Lower leg skin (tissue), 4 donors: ENCODE results near the gene TNFSF10. TPM values are rescaled to one million over a fixed set of nuclear protein-coding genes. Genes with fewer than 3 reads are reported as not detected.

Experiments used
- DNase-seq, 2 donors: peaks; one replicate each; pipeline ENCODE4 v3.0.0-alpha.2; 2019; ENCODE audit warnings: low spot score in 2 of 2
- H3K4me3 ChIP-seq: fragments of 200-600 bp; sonication (generic); 2 replicates; pipeline ENCODE4 v1.5.1; 2017; ENCODE audit warnings: mild to moderate bottlenecking, low read depth; ENCODE audit not compliant: poor library complexity, severe bottlenecking
- CTCF ChIP-seq, 3 donors: fragments of 450-650 bp; IDR thresholded peaks; one replicate each; pipeline ENCODE4 v1.5.1; 2016; ENCODE audit warnings: antibody characterized with exemption in 3 of 3, mild to moderate bottlenecking in 3 of 3, moderate library complexity in 2 of 3
- POLR2A ChIP-seq, 2 donors: fragments of 450-650 bp; IDR thresholded peaks; one replicate each; pipeline ENCODE4 v1.6.1; 2016 to 2017; ENCODE audit warnings: antibody characterized with exemption in 2 of 2, mild to moderate bottlenecking in 1 of 2, moderate library complexity in 1 of 2
- WGBS, 2 donors: methylation state at CpG; one replicate each; pipeline ENCODE4 v1.1.5; 2018; 5-methylcytosine and 5-hydroxymethylcytosine counted together
- intact Hi-C: fragments of 100-400 bp; cut with DNase I; formaldehyde crosslinking; loops from one replicate; pipeline ENCODE4 v1.15.0; 2023; ENCODE audit warnings: low total_unique reads
- total RNA-seq, 4 donors: library from RNA; depleted of rRNA; stranded (reverse); fragments of >200 nt; gene quantifications; one replicate each; pipeline ENCODE4 v1.1.0, GENCODE V29; 2016

The TNFSF10 gene
- total RNA-seq, 4 donors from 2014 or later, result 57.5 to 75.2 (median 68.4) TPM

GRCh38 chr3:172540049-172540448 is 16.8 kb upstream of the TNFSF10 start:
- 85 to 88% methylated on average over 1 of the region's 1 CpG for WGBS, 2 donors
- intact Hi-C loops, result no loop called here
- TF ChIP-seq CTCF (IDR thresholded peaks at IDR 0.05), result no peak
- no peak for TF ChIP-seq POLR2A (IDR thresholded peaks at IDR 0.05)
- no peak for DNase-seq
- no peak overlapping the region for H3K4me3 ChIP-seq

GRCh38 chr3:172539273-172539672 is 16.0 kb upstream of the TNFSF10 start:
- WGBS, 2 donors, result 88 to 91% methylated on average over 4 of the region's 4 CpGs

GRCh38 chr3:172538368-172539151 is 15.3 kb upstream of the TNFSF10 start:
- intact Hi-C loops, result no loop called here
- 76 to 84% methylated on average over 3 of the region's 3 CpGs for WGBS, 2 donors
- TF ChIP-seq CTCF (IDR thresholded peaks at IDR 0.05), result no peak
- TF ChIP-seq POLR2A (IDR thresholded peaks at IDR 0.05), result no peak
- no peak for DNase-seq
- H3K4me3 ChIP-seq, result no peak overlapping the region

More at GRCh38 chr3:172539273-172539672, 16.0 kb upstream of the TNFSF10 start:
- intact Hi-C loops, result no loop called here
- DNase-seq, result no peak
- TF ChIP-seq POLR2A (IDR thresholded peaks at IDR 0.05) (no peak), CTCF (IDR thresholded peaks at IDR 0.05) (no peak)
- no peak overlapping the region for H3K4me3 ChIP-seq

- no peak overlapping the region for H3K4me3 ChIP-seq
- DNase-seq, result no peak
- TF ChIP-seq POLR2A (IDR thresholded peaks at IDR 0.05), result no peak
- TF ChIP-seq CTCF (IDR thresholded peaks at IDR 0.05), result no peak
- intact Hi-C loops, result no loop called here
- 70 to 76% methylated on average over 3 of the region's 3 CpGs for WGBS, 2 donors
These were observed 14.4 kb upstream of the TNFSF10 start for GRCh38 chr3:172537507-172538158.

GRCh38 chr3:172536993-172537419 is 13.8 kb upstream of the TNFSF10 start:
- intact Hi-C loops, result no loop called here
- no peak overlapping the region for H3K4me3 ChIP-seq
- TF ChIP-seq POLR2A (IDR thresholded peaks at IDR 0.05) (no peak), CTCF (IDR thresholded peaks at IDR 0.05) (no peak)
- WGBS, 2 donors, result 38 to 51% methylated on average over 5 of the region's 5 CpGs
- no peak for DNase-seq
